Kidney (tissue), 14 donors: ENCODE results near the gene NID2. TPM values are rescaled to one million over a fixed set of nuclear protein-coding genes. Genes with fewer than 3 reads are reported as not detected.

ENCODE experiments used
- DNase-seq, 5 donors: peaks; one replicate each; pipeline ENCODE4 v3.0.0-alpha.2; 2013 to 2020
- FAIRE-seq: peaks from 2 replicates; lab custom pipeline; 2012; peaks lifted over from hg19 to GRCh38; lab: Jason Lieb, UNC
- H3K27ac ChIP-seq, 2 donors: one replicate each; pipeline ENCODE4 v1.7.0; 2013; ENCODE audit warnings: low read depth in 2 of 2, low read length in 2 of 2, inconsistent platforms in 1 of 2
- H3K27me3 ChIP-seq: one replicate; pipeline ENCODE4 v1.7.1; 2013; ENCODE audit warnings: low read length, inconsistent platforms; ENCODE audit not compliant: control insufficient read depth, insufficient read depth
- H3K36me3 ChIP-seq, 3 donors: one replicate each; pipeline versions ENCODE4 v1.7.0 to v1.7.1; 2013; ENCODE audit warnings: low read length in 3 of 3, control low read depth in 1 of 3, inconsistent platforms in 1 of 3; ENCODE audit not compliant: insufficient read depth in 3 of 3, control insufficient read depth in 2 of 3
- H3K4me1 ChIP-seq, 3 donors: one replicate each; pipeline versions ENCODE4 v1.7.0 to v1.7.1; 2013; ENCODE audit warnings: low read length in 3 of 3, inconsistent platforms in 1 of 3, low read depth in 1 of 3; ENCODE audit not compliant: control insufficient read depth in 2 of 3, insufficient read depth in 2 of 3
- H3K4me3 ChIP-seq, 3 donors: one replicate each; pipeline versions ENCODE4 v1.7.0 to v1.8.1; 2013; ENCODE audit warnings: low read length in 3 of 3, control low read depth in 1 of 3, inconsistent platforms in 1 of 3
- H3K9ac ChIP-seq, 3 donors: one replicate each; pipeline versions ENCODE4 v1.7.0 to v1.7.1; 2013; ENCODE audit warnings: low read length in 3 of 3, control low read depth in 1 of 3, inconsistent platforms in 1 of 3
- H3K9me3 ChIP-seq, 3 donors: one replicate each; pipeline versions ENCODE4 v1.7.0 to v1.7.1; 2013; ENCODE audit warnings: low read length in 3 of 3, control low read depth in 1 of 3, inconsistent platforms in 1 of 3; ENCODE audit not compliant: control insufficient read depth in 2 of 3, insufficient read depth in 1 of 3
- intact Hi-C: fragments of 100-400 bp; cut with DNase I; formaldehyde crosslinking; loops from one replicate; pipeline ENCODE4 v1.11.1; 2022
- polyA plus RNA-seq: library from polyadenylated mRNA; stranded (reverse); fragments of 350-450 nt; fragmentation: Illumina TruSeq; extraction: RNeasy Lipid Tissue Mini Kit (QIAGEN cat#74804); gene quantifications from one replicate; pipeline ENCODE4 v1.2.3, GENCODE V29; 2014; ENCODE audit warnings: low read depth, low replicate concordance; ENCODE audit not compliant: insufficient read depth
- total RNA-seq: library from RNA; stranded (reverse); fragmentation: NEBNext Ultra II Directional; extraction: Animal tissue kit (Norgen Biotek cat#: 25700); gene quantifications from one replicate; pipeline ENCODE4 v1.2.1, GENCODE V29; 2021
- TF ChIP-seq, protein P1 (sequence below): IDR thresholded peaks from 3 replicates; pipeline ENCODE4 v1.5.1; 2012; ENCODE audit warnings: mild to moderate bottlenecking, moderate library complexity, borderline replicate concordance; ENCODE audit not compliant: insufficient read depth; ENCODE audit errors: extremely low read depth
- donor health status: control.
- donor health status: control.
- donor health status: control.
- donor health status: control.
- donor health status: control.
- donor health status: DM: yes; HTN: yes; CAD: no.
- donor health status: Normal renal cell carcinoma (clear cell type).

The NID2 gene
- total and polyA plus RNA-seq, 2 donors from 2014 or later = 7.1 to 37.7 TPM

DNA sequence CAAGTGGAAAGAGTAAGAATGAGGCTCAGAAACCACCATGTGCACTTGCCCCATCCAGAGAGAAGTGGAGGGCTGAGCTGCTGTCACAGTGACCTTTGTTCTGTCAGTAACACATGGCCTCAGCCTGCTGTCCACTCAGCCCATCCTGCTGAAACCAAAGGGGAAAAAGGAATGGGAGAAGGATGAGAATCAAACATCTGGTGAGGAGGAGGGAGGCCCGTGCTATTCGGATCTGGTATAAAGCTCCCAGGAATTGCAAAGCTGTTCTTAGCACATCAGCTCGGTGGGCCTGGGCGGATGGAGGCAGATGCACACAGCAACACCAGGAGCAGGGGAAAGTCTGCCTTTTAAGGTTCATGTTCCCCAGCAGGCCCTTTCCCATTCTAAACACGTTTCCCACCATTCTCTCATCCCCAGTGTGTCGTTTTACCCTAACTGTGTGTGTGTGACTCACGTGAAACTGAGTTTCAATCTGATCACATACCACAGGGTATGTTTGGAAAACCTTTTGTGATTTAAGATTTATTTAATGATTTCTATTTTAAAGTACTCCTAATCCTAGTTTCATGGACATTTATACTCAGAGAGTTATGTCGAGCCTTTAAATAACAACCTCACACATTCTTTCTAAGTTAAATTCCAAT is 42.7 kb downstream of the NID2 start:
- Histone ChIP-seq H3K4me1 (peaks cover 0 to 14% (median 0%) of the 10 kb centered on the region in 3 donors), H3K4me3 (no peak overlapping the region), H3K27me3 (no peaks in the 10 kb centered on the region), H3K9me3 (no peaks in the 10 kb centered on the region), H3K36me3 (peaks cover 0 to 2% (median 0%) of the 10 kb centered on the region in 3 donors), H3K27ac (no peak overlapping the region), H3K9ac (no peak overlapping the region)
- intact Hi-C loops = no loop called here
- DNase-seq (no peak), FAIRE-seq (no peak)
- TF ChIP-seq, protein P1, sequence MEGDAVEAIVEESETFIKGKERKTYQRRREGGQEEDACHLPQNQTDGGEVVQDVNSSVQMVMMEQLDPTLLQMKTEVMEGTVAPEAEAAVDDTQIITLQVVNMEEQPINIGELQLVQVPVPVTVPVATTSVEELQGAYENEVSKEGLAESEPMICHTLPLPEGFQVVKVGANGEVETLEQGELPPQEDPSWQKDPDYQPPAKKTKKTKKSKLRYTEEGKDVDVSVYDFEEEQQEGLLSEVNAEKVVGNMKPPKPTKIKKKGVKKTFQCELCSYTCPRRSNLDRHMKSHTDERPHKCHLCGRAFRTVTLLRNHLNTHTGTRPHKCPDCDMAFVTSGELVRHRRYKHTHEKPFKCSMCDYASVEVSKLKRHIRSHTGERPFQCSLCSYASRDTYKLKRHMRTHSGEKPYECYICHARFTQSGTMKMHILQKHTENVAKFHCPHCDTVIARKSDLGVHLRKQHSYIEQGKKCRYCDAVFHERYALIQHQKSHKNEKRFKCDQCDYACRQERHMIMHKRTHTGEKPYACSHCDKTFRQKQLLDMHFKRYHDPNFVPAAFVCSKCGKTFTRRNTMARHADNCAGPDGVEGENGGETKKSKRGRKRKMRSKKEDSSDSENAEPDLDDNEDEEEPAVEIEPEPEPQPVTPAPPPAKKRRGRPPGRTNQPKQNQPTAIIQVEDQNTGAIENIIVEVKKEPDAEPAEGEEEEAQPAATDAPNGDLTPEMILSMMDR = no peak

DNA sequence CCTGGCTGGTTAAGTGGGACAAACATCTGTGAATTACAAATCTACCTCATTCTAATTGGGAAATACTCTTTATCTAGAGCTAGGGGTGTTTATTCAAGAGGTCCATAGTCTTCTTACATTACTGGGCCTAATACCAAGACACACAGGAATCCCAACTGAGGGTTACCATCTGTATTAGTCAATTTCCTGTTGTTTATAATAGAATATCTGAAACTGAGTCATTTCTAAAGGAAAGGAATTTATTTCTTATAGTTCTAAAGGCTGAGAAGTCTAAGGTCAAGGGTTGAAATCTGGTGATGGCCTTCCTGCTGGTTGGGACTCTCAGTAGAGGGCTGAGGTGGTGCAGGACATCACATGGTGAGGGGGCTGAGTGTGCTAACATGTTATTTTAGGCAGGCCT is 43.5 kb downstream of the NID2 start:
- TF ChIP-seq, protein P1 = no peak
- intact Hi-C loops = no loop called here
- FAIRE-seq (no peak), DNase-seq (no peak)
- Histone ChIP-seq H3K27ac (no peak overlapping the region), H3K9ac (no peak overlapping the region), H3K4me3 (no peak overlapping the region), H3K4me1 (peaks cover 0 to 14% (median 0%) of the 10 kb centered on the region in 3 donors), H3K36me3 (peaks cover 0 to 2% (median 0%) of the 10 kb centered on the region in 3 donors), H3K27me3 (no peaks in the 10 kb centered on the region), H3K9me3 (no peaks in the 10 kb centered on the region)

DNA sequence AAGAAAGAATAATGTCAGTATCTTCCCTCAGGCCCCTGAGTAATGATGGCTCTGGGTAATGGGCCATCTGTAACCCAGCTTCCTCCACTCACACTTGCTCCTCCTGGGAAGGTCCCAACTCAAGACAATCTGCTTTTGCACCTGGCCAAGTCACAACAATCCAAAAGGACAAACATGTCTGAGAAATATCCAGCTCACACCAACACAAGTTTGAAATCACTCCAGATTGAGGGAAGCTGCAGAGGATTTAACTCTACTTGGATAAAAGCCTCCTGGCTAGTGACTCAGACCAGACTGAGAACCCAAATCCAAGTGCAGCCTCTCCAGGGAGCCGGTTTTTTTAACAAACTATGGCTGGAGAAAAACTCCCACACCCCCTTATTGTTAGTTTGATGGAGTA is 45.3 kb downstream of the NID2 start:
- Histone ChIP-seq H3K4me1 (peaks cover 0 to 13% (median 0%) of the 10 kb centered on the region in 3 donors), H3K27me3 (no peaks in the 10 kb centered on the region), H3K9me3 (no peaks in the 10 kb centered on the region), H3K9ac (no peak overlapping the region), H3K27ac (no peak overlapping the region), H3K4me3 (no peak overlapping the region), H3K36me3 (peaks cover 0 to 4% (median 2%) of the 10 kb centered on the region in 3 donors)
- intact Hi-C loops = no loop called here
- DNase-seq (no peak), FAIRE-seq (no peak)
- TF ChIP-seq, protein P1 = no peak
